T-helper 2 cell treated with Interferon-gamma antibody and Interleukin-4, amounts not matched to agents 100 ng/mL and 5 ng/mL, for 36 hours (primary cell): ENCODE results near the gene FRMPD1. TPM values are rescaled to one million over a fixed set of nuclear protein-coding genes. Genes with fewer than 3 reads are reported as not detected.

Source experiments
- intact Hi-C: fragments of 100-400 bp; cut with micrococcal nuclease; formaldehyde crosslinking; loops from one replicate; pipeline ENCODE4 v1.15.1; 2023
- total RNA-seq: library from RNA; stranded (reverse); gene quantifications from 2 replicates; pipeline ENCODE4 v1.2.3, GENCODE V29; 2022

The FRMPD1 gene
- total RNA-seq, 1 donor from 2014 or later: not detected

DNA sequence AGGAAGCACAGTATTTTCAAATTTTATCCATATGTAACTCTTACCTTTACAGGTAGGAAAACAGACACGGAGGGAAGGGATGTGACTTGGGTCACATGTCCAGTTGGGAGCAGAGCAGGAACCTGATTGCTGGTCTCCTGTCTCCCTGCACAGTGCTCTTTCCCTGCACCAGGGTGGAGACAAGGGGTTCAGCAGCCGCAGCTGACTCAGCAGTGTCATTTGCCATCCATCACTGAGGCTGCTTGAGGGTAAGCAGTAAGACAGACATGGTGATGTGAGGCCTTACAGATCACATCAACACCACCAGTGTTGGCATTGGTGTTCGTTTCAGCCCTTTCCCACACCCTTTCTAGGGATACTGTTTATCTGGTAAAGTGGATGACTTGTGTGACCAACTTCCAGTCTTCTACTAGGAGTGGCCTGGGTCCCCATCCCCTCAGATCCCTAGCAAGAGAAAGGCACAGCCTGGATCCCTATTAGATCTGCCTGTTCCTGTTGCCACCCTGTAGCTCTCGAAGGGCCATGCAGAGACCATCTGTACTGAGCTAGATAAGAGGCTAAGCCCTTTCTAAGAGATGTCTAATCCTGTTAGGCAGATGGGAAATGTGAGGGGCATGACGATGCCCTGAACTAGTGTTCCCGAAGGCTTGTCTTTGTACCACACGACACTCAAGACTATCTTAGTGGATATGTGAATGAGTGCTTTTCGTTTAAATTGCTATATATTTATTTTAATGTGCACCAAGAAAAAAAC lies 29.1 kb downstream of the FRMPD1 start:
- intact Hi-C loops: no loop called here

- intact Hi-C loops: no loop called here
Measured at GRCh38 chr9:37682951-37683350, 32.2 kb downstream of the FRMPD1 start.

- intact Hi-C loops: no loop called here
Measured at GRCh38 chr9:37683531-37684371, 33.0 kb downstream of the FRMPD1 start.

DNA sequence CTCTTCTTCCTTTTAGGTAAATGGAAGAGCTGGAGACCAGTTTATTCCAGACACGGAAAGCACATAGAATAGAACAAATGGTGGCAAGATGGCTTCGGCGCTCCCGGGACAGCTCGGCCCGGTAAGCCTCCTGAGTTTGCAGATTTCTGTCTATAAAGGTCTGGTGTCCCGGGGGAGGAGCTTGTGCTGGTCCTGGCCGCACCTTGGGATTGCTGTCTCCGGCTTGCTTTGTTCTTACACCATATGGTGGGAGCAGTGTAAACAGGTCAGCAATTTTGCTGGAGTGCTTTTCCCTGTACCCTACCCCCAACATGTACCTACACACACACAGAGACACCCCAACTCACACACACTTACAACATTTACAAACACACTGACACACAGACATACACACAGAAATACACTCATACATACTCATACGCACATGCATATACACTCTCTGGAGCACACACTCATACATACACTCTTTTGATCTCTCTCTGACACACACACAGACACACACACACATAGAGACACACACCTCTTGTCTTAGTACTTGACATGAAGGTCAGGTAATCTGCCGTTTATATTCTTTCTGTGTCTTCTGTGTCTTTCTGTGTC lies 42.0 kb downstream of the FRMPD1 start:
- intact Hi-C loops: no loop called here

DNA sequence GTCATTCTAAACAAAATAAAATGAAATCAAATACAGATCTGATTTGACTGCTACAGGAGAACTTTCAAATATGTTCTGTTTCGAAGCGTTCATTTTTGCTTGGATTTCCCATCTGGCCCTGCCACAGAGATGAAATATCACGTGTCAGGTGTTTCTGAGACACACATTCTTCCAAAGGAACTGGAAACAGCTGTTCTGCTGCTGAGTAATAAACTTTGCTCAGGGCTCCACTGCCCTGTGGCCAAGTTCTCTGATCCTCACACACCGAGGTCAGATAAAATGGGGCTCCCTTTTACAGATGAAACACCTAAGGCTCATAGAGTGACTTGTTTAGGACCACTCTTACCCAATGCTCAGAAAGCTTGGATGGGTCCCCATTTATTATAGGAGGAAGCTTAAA lies 42.5 kb downstream of the FRMPD1 start:
- intact Hi-C loops: no loop called here

- intact Hi-C loops: no loop called here
Measured at GRCh38 chr9:37694355-37694754, 43.6 kb downstream of the FRMPD1 start.

DNA sequence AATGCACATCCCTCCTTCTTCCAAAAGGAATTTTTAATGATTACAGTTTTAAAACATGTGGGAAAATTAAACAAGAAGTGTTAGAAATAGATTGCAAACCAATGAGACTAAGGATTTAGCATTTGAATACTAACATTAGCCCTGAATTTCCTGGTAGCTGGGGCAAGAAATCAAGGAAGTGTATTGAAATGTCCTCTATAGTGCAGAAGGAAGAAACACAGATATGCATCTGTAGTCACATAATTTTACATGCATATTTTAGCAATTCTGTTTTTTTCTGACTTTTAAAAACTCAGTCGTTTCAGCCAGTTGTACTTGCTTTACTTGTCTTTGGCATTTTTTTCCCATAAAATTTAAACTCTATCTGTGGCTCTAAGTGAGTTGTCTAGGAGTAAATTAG lies 45.8 kb downstream of the FRMPD1 start:
- intact Hi-C loops: no loop called here

- intact Hi-C loops: no loop called here
Measured at GRCh38 chr9:37700131-37700530, 49.4 kb downstream of the FRMPD1 start.

- intact Hi-C loops: no loop called here
Measured at GRCh38 chr9:37700900-37701299, 50.1 kb downstream of the FRMPD1 start.

GRCh38 chr9:37705787-37706186 lies 55.0 kb downstream of the FRMPD1 start:
- intact Hi-C loops: no loop called here

DNA sequence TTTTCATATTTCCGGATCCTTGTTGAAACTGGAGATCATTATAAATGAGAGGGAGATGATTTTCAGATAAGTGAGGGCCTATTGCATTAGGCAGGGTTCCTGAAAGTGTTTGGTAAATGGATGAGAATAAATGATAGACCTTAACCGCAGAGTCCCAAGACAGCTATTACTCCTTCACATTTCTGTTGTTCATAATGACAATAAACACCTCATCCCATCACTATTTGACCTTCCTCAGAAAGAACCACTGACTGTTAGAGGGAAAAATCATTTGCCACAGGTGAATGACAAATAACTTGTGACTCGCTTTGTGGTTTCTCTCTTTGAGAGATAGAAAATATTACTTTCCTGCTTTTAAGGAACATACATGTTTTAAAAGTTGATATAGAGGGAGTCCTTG lies 55.5 kb downstream of the FRMPD1 start:
- intact Hi-C loops: no loop called here

- intact Hi-C loops: no loop called here
Measured at GRCh38 chr9:37707748-37708147, 57.0 kb downstream of the FRMPD1 start.

GRCh38 chr9:37710046-37710445 lies 59.3 kb downstream of the FRMPD1 start:
- intact Hi-C loops: no loop called here

GRCh38 chr9:37715260-37715659 lies 64.5 kb downstream of the FRMPD1 start:
- intact Hi-C loops: no loop called here

DNA sequence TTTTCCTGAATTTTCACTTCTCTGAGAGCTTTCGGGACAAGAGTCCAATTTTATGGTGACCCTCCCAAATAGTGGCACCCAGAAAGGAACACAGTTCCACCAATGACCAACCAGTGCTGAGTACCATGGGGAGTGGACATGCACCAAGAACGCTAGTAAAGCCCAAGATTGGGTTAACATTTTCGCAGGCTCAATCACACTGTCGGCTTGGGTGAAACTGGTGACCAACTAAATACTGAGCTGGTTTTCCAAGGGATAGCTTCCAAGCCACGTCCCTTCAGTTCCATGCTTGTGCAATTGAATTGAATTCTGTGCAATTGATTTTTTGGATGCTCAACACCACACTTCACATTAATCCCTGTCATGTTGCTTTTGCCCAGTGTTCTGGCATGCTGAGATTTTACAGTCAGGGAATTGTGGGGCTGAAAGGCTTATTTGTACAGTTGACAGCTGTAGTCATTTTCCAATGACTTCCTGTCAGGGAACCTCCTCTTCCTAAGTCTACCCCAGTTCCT lies 65.3 kb downstream of the FRMPD1 start:
- intact Hi-C loops: no loop called here

DNA sequence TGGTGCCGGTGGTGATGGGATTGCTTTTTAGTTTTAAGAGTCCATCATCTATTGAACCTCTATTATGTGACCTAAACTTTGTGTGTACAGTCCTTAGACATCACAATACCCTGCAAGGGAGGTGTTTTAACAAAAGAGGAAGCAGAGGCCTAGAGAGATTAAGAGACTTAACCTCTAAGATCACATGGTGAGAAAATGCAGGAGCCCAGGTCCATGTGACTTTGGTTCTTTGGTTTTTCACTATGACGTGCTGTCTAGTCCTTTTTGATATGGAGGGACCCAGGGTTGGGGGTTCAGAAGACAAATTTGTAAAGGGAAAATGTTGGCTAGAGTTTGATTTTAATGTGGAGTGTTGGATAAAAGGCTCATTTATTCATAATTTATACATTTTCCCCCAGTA lies 68.8 kb downstream of the FRMPD1 start:
- intact Hi-C loops: no loop called here

- intact Hi-C loops: no loop called here
Measured at GRCh38 chr9:37727013-37727412, 76.3 kb downstream of the FRMPD1 start.

DNA sequence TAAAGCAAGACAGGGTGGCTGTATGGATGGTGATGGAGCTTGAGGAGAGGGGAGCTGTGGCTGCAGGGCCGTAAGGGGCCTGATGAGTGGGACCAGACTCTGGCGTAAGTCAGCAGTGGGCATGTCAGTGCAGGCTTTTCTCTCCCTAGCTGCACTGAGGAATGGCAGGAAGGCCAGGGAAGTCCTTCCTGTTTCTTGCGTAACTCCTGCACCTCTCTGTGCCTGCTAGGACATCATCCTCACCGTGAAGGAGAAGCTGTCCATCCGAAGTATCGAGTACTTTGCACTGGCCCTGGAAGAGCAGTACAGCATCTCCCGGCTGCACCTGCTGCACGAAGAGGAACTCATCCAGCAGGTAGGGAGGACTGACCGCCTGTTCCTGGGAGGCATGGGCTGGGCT lies 78.7 kb downstream of the FRMPD1 start:
- intact Hi-C loops: no loop called here

DNA sequence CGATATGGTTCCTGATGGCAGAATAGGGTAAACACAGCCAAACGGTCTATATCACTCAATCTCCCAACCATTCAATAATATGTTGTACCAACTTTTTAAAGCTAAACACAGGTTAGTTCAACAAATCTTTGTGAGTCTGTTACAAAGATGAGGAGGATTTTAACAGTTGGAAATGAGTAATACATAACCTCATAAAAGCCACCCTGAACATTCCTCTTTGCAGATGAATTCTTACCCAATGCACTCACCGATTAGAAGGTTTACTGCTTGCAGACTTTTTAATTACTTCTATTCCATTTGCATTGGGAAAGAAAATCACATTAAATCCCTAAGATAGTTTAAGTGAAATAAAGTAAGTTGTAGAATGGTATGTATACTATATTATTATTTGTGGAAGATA lies 79.5 kb downstream of the FRMPD1 start:
- intact Hi-C loops: no loop called here

- intact Hi-C loops: no loop called here
Measured at GRCh38 chr9:37730839-37731238, 80.1 kb downstream of the FRMPD1 start.

GRCh38 chr9:37732086-37732741 lies 81.5 kb downstream of the FRMPD1 start:
- intact Hi-C loops: no loop called here

GRCh38 chr9:37732952-37733351 lies 82.2 kb downstream of the FRMPD1 start:
- intact Hi-C loops: no loop called here
